WTC11 (cell line): ENCODE data around the gene ZNF710. TPM values are rescaled to one million over a fixed set of nuclear protein-coding genes. Genes with fewer than 3 reads are reported as not detected.

ENCODE experiments used
- ATAC-seq: fragments of 200-7000 bp; cut with Tn5 transposase; 2 replicates; pipeline ENCODE4 v1.10.0; 2021; ENCODE audit warnings: mild to moderate bottlenecking, moderate library complexity
- CTCF ChIA-PET: fragments of 300-600 bp; sonication (Branson Sonifier 250); formaldehyde crosslinking; loops from one replicate; lab custom pipeline; 2021; ENCODE audit warnings: antibody characterized with exemption; lab: Charles Lee
- POLR2A ChIA-PET: fragments of 350-600 bp; sonication (Branson Sonifier 250); formaldehyde crosslinking; loops from one replicate; lab custom pipeline; 2021; ENCODE audit warnings: antibody characterized with exemption; lab: Charles Lee
- DNase-seq: peaks from one replicate; pipeline ENCODE4 v3.0.0; 2021; ENCODE audit warnings: low spot score
- H3K27ac Mint-ChIP-seq: 2 replicates; pipeline ENCODE4 v1.8.0; 2021; ENCODE audit warnings: mixed read lengths
- H3K27me3 Mint-ChIP-seq: 2 replicates; pipeline ENCODE4 v1.8.0; 2021; ENCODE audit warnings: low read depth, mild to moderate bottlenecking, moderate library complexity, mixed read lengths
- H3K36me3 Mint-ChIP-seq: 2 replicates; pipeline ENCODE4 v1.8.0; 2021; ENCODE audit warnings: mixed read lengths
- H3K4me1 Mint-ChIP-seq: 2 replicates; pipeline ENCODE4 v1.8.0; 2022; ENCODE audit warnings: mixed read lengths
- H3K4me3 Mint-ChIP-seq: 2 replicates; pipeline ENCODE4 v1.8.0; 2021; ENCODE audit warnings: mild to moderate bottlenecking, moderate library complexity, mixed read lengths
- H3K9me3 Mint-ChIP-seq: 2 replicates; pipeline ENCODE4 v1.8.0; 2021; ENCODE audit warnings: mixed read lengths
- ESRRA ChIP-seq: sonication (generic); formaldehyde crosslinking; IDR thresholded peaks from 2 replicates; pipeline ENCODE4 v1.8.1; 2022; ENCODE audit warnings: mild to moderate bottlenecking, missing genetic modification reagents, borderline replicate concordance
- FOXP1 ChIP-seq: sonication (generic); formaldehyde crosslinking; IDR thresholded peaks from 2 replicates; pipeline ENCODE4 v1.8.0; 2022; ENCODE audit warnings: missing genetic modification reagents, mild to moderate bottlenecking, moderate library complexity, borderline replicate concordance
- GTF2I ChIP-seq: fragments of 250-450 bp; sonication (Bioruptor Pico); conservative IDR thresholded peaks from 2 replicates; pipeline ENCODE4 v1.4.0; 2021; ENCODE audit warnings: mild to moderate bottlenecking
- JUN ChIP-seq: sonication (generic); formaldehyde crosslinking; IDR thresholded peaks from 2 replicates; pipeline ENCODE4 v1.8.0; 2023; ENCODE audit warnings: mild to moderate bottlenecking, missing genetic modification reagents
- MYBL2 ChIP-seq: sonication (generic); formaldehyde crosslinking; IDR thresholded peaks from 2 replicates; pipeline ENCODE4 v1.8.1; 2023; ENCODE audit warnings: mild to moderate bottlenecking, moderate library complexity, missing genetic modification reagents
- NFATC4 ChIP-seq: fragments of 250-450 bp; sonication (Bioruptor Pico); IDR thresholded peaks from 2 replicates; pipeline ENCODE4 v1.9.0; 2021; ENCODE audit warnings: mild to moderate bottlenecking
- NFE2L1 ChIP-seq: sonication (generic); formaldehyde crosslinking; IDR thresholded peaks from 2 replicates; pipeline ENCODE4 v1.8.1; 2023; ENCODE audit warnings: missing genetic modification reagents
- NFYB ChIP-seq: sonication (generic); formaldehyde crosslinking; conservative IDR thresholded peaks from 2 replicates; pipeline ENCODE4 v1.8.0; 2022; ENCODE audit warnings: low read depth, missing genetic modification reagents
- RELA ChIP-seq: sonication (generic); formaldehyde crosslinking; IDR thresholded peaks from 2 replicates; pipeline ENCODE4 v1.8.1; 2022; ENCODE audit warnings: missing genetic modification reagents, mild to moderate bottlenecking, borderline replicate concordance
- ZNF121 ChIP-seq: sonication (generic); formaldehyde crosslinking; IDR thresholded peaks from 2 replicates; pipeline ENCODE4 v1.8.0; 2023; ENCODE audit warnings: missing genetic modification reagents
- ZNF263 ChIP-seq: sonication (generic); formaldehyde crosslinking; IDR thresholded peaks from 2 replicates; pipeline ENCODE4 v1.8.1; 2022; ENCODE audit warnings: low read depth, mild to moderate bottlenecking, moderate library complexity, missing genetic modification reagents
- ZNF317 ChIP-seq: sonication (generic); formaldehyde crosslinking; IDR thresholded peaks from 2 replicates; pipeline ENCODE4 v1.8.1; 2023; ENCODE audit warnings: low read depth, mild to moderate bottlenecking, moderate library complexity, missing genetic modification reagents, borderline replicate concordance
- ZNF396 ChIP-seq: fragments of 250-450 bp; sonication (Bioruptor Pico); IDR thresholded peaks from 2 replicates; pipeline ENCODE4 v1.8.0; 2021; ENCODE audit warnings: mild to moderate bottlenecking, moderate library complexity, borderline replicate concordance
- ZNF416 ChIP-seq: fragments of 250-450 bp; sonication (Bioruptor Pico); IDR thresholded peaks from 2 replicates; pipeline ENCODE4 v1.9.0; 2021; ENCODE audit warnings: mild to moderate bottlenecking, inconsistent platforms
- ZNF423 ChIP-seq: fragments of 250-450 bp; sonication (Bioruptor Pico); IDR thresholded peaks from 2 replicates; pipeline ENCODE4 v2.1.2; 2022; ENCODE audit warnings: mild to moderate bottlenecking, moderate library complexity
- ZSCAN18 ChIP-seq: fragments of 250-450 bp; sonication (Bioruptor Pico); IDR thresholded peaks from 2 replicates; pipeline ENCODE4 v2.1.2; 2022; ENCODE audit warnings: mild to moderate bottlenecking, moderate library complexity
- total RNA-seq: library from RNA; stranded (reverse); gene quantifications from 3 replicates; pipeline ENCODE4 v1.2.3, GENCODE V29; 2021
- TF ChIP-seq, protein P1 (sequence below): fragments of 250-450 bp; sonication (Bioruptor Pico); conservative IDR thresholded peaks from 2 replicates; pipeline ENCODE4 v1.9.0; 2021; ENCODE audit warnings: mild to moderate bottlenecking
- TF ChIP-seq, protein P2 (sequence below): sonication (generic); formaldehyde crosslinking; IDR thresholded peaks from 2 replicates; pipeline ENCODE4 v1.8.1; 2022; ENCODE audit warnings: mild to moderate bottlenecking, moderate library complexity, missing genetic modification reagents

Gene ZNF710
- total RNA-seq, 1 experiment from 2014 or later = 25.9 TPM

DNA sequence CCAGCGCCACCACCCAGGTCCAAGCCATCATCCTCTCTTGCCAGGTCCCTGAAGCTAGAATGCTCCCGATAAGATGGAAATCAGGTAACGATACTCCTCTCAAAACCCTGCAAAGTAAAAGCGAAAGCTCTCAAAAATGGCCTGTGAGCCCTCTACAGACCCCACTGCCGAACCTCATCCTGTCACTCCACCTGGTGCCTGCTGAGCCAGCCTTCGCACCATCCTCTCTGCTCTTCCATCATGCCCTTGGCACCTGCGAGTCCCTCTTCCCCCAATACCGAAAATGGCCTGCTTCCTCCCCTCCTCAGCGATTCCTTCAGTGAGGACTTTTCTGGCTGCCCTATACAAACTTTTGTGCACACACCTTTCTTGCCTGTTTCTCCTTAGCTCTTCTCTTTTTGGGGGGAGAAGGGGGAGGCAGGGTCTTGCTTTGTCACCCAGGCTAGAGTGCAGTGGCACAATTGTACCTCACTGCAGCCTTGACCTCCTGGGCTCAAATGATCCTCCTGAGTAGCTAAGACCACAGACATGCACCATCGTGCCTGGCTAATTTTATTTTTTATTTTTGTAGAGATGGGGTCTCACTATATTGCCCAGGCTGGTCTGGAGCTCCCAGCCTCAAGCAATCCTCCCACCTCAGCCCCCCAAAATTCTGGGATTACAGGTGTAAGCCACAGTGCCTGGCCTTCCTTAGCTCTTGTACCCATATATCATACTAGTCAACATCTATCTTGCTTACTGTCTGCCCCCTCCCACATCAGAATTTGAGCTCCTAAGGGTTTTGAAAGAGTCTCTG is 98.1 kb downstream of the ZNF710 start:
- peaks cover 30% of the 10 kb centered on the region for H3K27me3 Mint-ChIP-seq
- no peak for DNase-seq
- CTCF ChIA-PET = interaction anchor here (1.0 to 1.6 kb wide), 3 partner anchors 12 to 128 kb away, joined by 3 to 8 read pairs (median 4); no protein-coding TSS in a partner anchor
- no peak overlapping the region for H3K27ac Mint-ChIP-seq
- no peak for ATAC-seq
- POLR2A ChIA-PET = no interaction called here
- H3K9me3 Mint-ChIP-seq = no peaks in the 10 kb centered on the region
- H3K4me1 Mint-ChIP-seq = peaks cover 45% of the 10 kb centered on the region
- no peak overlapping the region for H3K4me3 Mint-ChIP-seq
- H3K36me3 Mint-ChIP-seq = no peaks in the 10 kb centered on the region
- TF ChIP-seq ESRRA (CRISPR knock-in tag) = no peak
- no peak for TF ChIP-seq NFATC4
- TF ChIP-seq ZNF396 = no peak
- TF ChIP-seq JUN (CRISPR knock-in tag) = no peak
- TF ChIP-seq ZNF416 (CRISPR knock-in tag) = no peak
- TF ChIP-seq NFE2L1 = no peak
- TF ChIP-seq, protein P1, sequence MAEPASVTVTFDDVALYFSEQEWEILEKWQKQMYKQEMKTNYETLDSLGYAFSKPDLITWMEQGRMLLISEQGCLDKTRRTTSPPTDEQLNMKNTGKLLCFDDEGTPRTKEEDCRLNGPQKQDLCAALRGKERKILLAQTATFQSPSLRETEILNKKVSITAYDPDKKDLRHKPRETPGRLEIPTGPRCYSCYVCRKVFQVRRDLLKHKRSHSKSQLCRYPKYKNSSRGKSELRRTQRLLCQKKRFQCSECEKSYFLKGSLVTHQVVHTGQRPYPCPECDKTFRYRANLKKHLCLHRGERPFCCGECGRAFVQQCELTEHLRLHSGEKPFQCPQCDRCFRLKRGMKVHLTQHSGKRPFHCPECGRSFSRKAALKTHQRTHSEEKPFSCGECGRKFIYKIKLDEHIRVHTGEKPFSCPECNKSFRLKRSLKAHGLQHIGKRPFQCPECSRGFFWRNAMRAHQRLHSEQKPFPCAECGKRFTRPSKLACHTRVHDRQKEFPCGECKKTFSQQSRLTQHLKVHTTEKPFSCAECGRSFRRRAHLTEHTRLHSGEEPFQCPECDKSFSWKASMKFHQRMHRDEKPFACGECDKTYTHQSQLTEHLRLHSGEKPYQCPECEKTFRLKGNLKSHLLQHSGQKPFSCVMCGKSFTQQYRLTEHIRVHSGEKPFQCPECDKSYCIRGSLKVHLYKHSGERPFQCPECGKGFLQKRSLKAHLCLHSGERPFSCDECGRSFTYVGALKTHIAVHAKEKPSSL (CRISPR knock-in tag) = no peak
- TF ChIP-seq ZNF121 (CRISPR knock-in tag) = no peak
- TF ChIP-seq, protein P2, sequence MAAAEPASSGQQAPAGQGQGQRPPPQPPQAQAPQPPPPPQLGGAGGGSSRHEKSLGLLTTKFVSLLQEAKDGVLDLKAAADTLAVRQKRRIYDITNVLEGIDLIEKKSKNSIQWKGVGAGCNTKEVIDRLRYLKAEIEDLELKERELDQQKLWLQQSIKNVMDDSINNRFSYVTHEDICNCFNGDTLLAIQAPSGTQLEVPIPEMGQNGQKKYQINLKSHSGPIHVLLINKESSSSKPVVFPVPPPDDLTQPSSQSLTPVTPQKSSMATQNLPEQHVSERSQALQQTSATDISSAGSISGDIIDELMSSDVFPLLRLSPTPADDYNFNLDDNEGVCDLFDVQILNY (CRISPR knock-in tag) = no peak

GRCh38 chr15:90099868-90100831 is 99.0 kb downstream of the ZNF710 start:
- TF ChIP-seq FOXP1 = no peak
- TF ChIP-seq GTF2I (CRISPR knock-in tag) = no peak
- no peak for TF ChIP-seq ZNF423
- no peak for TF ChIP-seq ZNF317 (CRISPR knock-in tag)
- no peak for TF ChIP-seq NFATC4
- TF ChIP-seq NFYB (CRISPR knock-in tag) = no peak
- TF ChIP-seq ZNF396 = no peak
- TF ChIP-seq ZNF263 = no peak
- no peak for TF ChIP-seq RELA (CRISPR knock-in tag)
- no peak for TF ChIP-seq ZSCAN18 (CRISPR knock-in tag)
- no peak for TF ChIP-seq MYBL2
- Mint-ChIP-seq H3K27me3 (peaks cover 34% of the 10 kb centered on the region), H3K4me1 (peaks cover 42% of the 10 kb centered on the region), H3K9me3 (no peaks in the 10 kb centered on the region), H3K4me3 (peak overlapping the region; percentile 79), H3K36me3 (no peaks in the 10 kb centered on the region), H3K27ac (no peak overlapping the region)
- DNase-seq = no peak
- no peak for ATAC-seq
- CTCF ChIA-PET = interaction anchor here (1.0 to 3.9 kb wide), 5 partner anchors 13 to 202 kb away, joined by 3 to 38 read pairs (median 8); no protein-coding TSS in a partner anchor
- POLR2A ChIA-PET = no interaction called here
